Measurements from ENCODE around the gene CTNNBL1. TPM values are rescaled to one million over a fixed set of nuclear protein-coding genes. Genes with fewer than 3 reads are reported as not detected.

The CTNNBL1 gene
- total RNA-seq, 1 donor from 2014 or later = 30.4 TPM

DNA sequence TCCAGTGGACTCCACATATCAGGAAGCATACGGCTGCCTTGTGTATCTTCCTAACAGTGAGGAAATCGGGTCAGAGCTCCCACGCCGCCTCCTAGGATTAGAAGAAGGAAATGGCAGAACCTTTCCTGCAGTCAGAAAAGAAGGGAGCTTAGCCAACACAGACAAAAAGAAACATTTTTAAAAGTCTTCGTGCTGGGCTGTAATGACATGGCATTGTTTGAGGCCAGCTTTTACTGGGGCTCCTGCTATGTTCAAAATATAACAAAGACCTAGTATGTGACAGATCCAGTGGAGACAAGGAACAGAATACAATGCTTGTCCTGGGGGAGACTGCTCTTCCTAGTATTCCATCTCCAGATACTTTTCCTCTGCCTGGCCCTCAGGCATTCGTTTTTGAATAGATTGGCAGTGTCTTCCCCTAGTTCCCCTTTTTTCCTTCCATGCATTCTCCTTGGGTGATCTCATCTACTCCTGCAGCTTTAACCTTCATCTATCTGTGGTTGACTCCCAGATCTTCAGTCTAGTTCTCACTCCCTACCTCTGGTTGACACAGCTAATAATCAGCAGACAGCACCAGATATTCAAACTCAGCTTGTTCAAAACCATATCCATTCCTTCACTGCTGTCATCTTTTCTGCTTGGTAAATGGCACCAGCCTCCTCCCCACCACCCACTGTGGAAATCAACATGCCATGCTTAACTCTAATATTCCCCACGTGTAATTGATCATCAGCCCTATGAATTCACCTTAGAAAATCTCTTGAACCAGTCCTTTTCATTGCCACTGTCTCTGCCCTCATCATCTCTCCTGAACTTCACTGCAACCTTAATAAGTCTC lies 114.6 kb downstream of the CTNNBL1 start:
- no peak for DNase-seq (ENCODE audit: low read depth)

DNA sequence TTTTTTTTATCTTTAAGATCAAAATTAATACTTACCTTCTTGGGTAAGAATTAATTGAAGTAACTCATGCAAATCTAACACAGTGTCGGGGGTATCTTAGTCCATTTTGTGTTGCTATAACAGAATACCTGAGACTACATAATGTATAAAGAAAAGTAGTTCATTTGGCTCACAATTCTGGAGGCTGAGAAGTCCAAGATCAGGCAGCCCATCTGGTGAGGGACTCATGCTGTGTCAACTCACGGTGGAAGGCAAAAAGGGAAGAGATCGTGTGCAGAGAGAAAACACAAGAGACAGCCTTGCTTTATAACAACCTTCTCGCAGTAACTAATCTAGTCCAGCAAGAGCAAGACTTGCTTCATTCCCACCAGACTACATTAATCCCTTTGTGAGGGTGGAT lies 116.2 kb downstream of the CTNNBL1 start:
- DNase-seq (ENCODE audit: low read depth) = no peak

DNA sequence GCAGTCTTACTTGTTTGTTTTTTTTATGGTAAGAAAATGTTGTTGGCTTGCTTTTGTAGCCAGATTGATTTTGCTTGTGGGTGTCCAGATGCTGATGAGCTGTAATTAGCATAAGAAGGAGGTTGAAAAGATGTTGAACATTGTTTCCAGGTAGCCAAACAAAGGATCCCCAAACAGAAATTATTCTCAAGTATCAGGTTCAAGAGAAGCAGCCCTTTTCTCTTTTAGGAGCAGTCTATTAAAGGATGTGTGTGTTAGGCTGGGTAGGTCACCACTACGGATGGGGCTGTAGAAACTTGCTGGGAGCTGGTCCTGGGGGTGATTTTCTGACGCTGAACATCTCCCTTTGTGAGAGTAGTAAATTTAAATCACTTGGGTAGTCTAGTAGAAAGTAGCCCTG lies 122.2 kb downstream of the CTNNBL1 start:
- DNase-seq (ENCODE audit: low read depth) = no peak

DNA sequence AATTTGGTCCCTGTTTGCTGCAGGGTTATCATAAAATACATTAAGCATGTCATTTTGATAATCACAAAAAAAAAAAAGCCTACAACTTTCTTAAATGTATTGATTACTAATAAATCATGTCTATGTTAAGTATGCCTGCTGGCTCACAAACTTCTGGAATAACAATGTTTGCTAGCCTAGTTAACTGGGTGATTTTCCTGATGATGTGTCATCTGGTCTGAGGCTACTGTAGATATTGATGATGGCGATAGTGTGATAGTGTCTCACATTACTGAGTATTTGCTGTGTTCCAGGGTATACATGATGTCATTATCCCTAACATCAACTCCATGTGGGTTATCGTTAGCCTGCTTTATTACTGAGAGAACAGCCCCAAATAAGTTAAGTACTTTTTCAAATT lies 122.9 kb downstream of the CTNNBL1 start:
- DNase-seq (ENCODE audit: low read depth) = no peak

DNA sequence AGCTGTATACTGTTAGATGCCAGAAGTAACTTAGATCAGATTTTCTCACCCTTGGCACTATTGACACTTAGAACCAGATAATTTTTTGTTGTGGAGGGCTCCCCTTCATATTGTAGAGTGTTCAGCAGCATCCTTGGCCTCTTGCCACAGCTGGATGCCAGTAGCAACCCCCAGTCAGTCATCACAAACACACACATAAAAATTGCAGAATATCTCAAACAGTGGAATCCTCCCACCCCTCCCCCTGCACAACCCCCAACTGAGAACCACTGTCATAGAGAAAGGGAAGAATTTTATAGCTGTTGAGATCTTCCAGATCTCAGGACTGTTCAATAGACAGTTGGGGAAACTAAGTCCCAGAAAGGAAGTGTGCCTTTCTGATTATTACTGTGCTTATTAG lies 127.9 kb downstream of the CTNNBL1 start:
- DNase-seq (ENCODE audit: low read depth) = peak; percentile 51

DNA sequence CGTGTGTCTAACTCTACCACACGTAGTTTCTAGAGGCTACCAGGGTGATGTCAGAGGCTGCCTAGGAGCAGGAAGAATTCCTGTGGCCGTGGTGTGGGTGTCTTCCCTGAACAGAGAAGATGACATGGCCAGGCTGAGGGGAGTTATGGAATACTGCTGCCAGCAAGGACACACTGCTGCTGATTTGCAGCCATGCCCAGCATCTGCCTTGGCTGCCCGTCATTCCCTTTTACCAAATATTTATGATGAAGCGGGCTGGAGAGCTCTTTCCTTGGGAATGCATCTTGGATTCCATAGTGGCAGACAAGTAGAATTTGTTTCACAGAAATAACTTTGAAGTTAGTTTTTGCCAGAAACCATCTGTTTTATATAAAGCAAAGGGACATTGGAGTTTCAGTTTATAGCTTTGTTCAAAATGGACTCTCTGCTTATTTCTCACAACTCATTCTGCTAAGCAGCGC lies 128.3 kb downstream of the CTNNBL1 start:
- peak; percentile 93 for DNase-seq (ENCODE audit: low read depth)

DNA sequence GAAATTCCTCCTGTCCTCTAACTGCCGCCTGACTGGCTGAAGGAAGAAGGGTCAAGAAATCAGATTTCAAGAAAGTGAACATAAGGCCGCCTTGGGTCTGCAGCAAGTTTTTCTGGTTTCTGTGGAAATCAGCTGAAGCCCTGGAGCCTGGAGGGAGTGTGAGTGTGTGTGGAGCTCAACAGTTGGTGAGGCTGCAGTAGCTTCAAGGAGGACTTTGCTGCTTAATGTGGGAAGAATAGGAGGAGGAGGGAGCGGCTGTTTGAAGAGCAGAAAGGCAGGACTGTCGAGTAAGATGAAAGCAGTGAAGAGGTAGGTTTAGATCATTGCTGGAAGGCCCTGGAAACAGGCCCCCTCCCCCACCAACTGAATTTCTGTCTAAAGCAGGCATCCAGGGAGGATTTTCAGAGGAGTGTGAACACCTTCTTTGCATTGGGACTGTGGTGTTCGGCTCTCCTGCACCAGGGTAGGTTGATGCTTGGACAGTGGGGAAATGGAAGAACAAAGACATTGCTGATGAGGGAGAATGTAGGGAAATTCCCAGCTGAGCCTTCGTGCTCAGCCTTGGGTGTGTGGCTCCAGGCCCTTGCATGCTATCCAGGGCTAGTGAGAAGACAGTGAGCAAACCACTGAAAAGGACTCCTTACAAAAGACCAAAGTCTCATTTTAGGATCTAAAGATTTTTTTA lies 129.6 kb downstream of the CTNNBL1 start:
- peak; percentile 10 for DNase-seq (ENCODE audit: low read depth)

DNA sequence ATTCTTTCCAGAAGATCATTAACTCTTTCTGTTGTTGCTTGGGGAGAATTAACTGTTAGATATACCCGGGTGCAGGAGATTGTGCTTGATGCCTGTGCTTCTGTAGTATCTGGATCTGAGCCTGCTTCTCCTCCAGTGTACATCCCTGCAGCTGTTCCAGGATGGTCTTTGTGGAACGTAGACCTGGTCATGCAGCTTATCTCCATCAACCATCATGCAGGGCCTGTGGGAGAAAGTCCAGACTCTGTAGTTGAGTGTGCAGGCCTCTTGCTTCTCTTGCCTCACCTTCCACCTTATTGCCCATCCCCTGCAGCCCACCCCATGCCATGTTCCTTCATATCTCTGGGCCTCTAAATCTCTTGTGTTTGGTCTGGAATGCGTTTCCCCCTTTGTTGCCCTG lies 133.8 kb downstream of the CTNNBL1 start:
- no peak for DNase-seq (ENCODE audit: low read depth)

DNA sequence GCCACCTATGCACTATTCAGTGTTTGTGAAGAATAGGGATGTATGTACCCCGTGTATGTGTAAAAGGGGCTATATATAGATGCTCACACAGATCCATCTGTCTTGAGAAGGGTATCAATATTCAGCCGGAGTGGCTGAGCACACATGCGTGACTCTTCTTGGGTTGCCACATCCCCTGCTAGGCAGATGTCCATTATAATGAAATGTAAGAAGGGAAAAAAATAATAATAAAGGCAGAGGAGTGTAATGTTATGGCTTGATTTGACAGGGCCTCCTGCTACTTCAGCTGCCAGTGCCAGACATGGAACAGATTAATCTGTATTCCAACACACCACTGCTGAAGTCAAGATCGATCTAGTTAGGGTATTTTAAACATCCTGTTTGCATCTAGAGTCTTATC lies 134.9 kb downstream of the CTNNBL1 start:
- DNase-seq (ENCODE audit: low read depth) = peak; percentile 6

DNA sequence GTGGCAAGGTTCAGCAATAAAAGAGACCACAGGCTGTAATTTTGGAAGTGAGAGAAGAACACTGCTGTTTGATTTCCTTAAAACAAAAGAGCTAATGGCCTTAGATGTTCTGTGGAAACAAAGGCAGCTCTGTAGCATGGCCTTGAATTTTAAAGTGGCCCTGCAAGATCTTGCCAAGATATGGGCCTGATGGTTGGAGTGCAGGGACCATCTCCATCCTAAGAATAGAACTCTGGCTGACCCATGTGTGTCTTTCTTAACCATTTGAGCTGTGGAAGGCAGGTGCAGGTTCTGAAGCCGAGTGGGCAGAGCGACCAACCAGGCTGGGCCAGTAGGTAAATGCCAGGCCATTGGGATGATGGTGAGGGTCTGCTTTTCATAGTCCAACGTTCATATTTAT lies 135.3 kb downstream of the CTNNBL1 start:
- no peak for DNase-seq (ENCODE audit: low read depth)

DNA sequence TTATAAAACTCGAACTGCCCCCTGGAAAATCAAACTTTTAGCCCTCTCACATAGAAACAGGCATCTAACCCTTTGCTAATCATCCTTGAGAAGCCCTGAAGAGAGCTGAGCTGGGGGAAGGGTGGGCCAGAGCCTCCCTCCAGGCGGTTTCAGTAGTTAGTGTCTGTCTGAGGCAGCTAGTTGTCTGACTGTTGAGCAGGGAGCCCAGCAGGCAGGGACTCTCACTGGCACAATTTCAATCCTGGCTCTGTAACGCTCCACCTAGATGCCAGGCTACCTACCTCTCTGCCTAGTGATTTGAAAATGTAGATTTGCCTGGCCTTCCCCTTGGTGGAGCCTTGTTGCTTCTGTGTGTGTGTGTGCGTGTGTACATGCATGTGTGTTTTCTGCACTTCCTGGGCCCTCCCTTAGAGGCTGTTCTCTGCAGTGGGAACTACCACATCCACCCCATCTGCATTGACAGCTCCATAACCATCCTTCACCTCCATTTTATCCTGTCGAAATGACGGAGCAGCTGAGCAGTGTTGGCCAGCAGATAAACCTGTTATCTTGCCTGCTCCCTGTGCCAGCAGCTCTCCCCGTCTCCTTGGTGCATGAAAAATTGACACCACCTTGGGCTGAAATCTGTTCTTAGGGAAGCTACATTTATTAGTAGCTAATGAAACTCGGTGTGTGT lies 139.5 kb downstream of the CTNNBL1 start:
- no peak for DNase-seq (ENCODE audit: low read depth)

DNA sequence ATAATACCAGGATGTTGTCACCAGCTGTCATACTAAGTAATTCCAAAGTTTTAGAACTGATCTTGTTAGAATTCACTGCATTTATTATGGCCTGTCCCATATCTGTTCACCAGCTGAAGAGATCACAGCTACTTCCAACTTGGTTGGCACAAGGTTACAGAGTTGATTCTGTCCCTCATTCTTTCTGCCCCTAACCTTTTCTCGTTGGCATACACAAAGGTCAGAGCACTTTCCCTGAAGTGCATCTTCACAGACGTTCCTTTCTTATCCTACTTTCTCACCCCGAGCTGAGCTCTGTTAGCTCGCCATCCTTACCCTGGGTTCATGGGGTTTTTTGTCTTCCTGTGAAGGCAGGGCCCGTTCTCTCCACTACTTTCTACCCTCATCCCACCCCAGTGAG lies 143.1 kb downstream of the CTNNBL1 start:
- DNase-seq (ENCODE audit: low read depth) = no peak

DNA sequence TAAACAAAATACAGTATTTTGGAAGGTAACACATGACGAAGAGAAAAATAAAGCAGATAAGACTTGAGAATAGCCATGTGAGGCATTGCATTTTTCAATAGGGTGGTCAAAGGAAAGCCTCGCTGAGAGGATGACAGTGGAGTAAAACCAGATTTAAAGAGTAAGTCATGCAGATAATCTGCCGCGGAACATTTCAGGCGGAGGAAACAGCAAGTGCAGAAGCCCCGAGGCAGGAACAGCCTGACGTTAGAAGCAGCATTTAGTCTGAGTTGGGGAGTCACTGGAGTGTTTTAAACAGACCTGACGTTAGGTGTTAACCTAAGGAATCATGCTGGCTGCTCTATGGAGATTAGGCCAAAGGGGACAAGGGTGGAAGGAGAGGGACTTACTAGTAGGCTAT lies 144.1 kb downstream of the CTNNBL1 start:
- DNase-seq (ENCODE audit: low read depth) = no peak

DNA sequence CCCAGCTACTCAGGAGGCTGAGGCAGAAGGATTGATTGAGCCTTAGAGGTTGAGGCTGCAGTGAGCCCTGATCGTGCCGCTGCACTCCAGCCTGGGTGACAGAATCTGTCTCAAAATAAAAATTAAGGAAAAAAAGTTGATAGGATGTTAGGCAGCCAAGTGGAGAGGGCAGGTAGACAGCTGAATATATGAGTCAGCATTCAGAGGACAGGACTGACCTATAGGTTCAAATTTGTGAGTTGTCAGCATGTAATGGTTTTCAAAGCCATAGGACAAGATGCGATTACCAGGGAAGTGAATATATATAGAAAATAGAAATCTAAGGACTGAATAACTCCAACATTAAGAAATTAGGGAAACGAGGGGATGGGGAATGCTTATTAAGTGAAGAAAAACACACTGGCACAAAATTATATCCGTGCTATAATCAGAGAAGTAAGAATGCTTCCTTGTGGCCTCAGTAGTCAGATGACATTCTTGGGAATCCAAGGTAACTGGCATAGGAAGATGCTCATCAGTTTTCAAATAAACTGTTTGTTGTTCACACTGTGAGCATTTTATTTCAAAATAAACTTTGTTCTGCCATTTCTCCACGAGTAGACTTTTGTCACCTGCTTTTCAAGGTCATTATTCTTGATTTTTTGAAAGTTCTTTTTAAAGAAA lies 145.1 kb downstream of the CTNNBL1 start:
- DNase-seq (ENCODE audit: low read depth) = no peak

DNA sequence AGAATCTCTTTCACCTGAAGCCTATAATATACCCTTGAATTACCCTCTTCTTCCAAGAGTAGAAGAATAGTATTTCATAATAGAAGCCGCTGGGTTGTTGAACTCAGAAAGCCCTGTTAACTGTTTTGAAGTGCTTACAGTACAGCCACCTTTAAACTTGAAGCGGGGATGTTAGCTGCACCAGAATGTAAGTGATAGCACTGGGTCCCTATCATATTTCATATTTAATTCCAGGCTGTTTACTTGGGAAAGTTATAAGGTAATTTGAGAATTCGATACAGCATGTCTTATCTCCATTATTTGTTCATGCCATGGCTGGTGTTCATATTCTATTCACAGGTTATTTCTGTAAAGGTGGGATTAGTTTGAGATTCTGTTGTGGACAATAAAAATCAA lies 145.6 kb downstream of the CTNNBL1 start:
- no peak for DNase-seq (ENCODE audit: low read depth)

DNA sequence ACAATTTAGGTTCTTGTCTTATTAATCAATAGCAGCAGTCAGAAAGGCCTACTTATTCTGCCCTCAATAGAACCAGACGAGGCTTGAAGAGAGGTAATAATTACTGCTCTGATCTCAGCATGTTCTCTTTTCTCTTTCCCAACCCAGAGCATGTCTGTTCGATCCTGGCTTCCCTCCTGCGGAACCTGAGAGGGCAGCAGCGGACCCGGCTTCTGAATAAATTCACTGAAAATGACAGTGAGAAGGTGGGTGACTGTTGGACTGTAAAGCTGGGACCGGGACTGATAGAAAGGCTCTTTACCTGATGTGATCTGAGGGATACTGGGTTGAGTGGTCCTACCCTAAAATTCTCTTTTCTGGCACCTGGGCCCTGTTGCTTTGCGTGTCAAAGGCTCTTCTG lies 146.1 kb downstream of the CTNNBL1 start:
- DNase-seq (ENCODE audit: low read depth) = no peak

DNA sequence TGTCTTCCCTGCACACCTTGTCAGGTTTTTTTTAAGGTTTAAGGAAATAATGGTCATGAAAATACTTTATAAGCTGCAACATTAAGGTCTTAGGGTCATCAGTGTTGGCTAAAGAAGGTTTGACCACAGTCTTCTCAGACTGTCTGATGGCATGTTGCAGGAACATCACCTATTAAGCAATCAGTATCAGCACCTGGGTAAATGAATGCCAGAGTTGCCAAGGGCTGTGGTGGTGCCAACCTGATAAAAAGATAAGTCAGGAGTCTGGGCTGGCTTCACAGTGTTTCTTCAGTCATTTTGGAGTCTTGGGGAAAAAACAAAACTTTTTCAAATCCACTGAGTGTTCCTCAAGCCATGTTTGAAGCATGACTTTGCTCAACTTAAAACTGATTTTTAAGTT lies 147.6 kb downstream of the CTNNBL1 start:
- DNase-seq (ENCODE audit: low read depth) = no peak

DNA sequence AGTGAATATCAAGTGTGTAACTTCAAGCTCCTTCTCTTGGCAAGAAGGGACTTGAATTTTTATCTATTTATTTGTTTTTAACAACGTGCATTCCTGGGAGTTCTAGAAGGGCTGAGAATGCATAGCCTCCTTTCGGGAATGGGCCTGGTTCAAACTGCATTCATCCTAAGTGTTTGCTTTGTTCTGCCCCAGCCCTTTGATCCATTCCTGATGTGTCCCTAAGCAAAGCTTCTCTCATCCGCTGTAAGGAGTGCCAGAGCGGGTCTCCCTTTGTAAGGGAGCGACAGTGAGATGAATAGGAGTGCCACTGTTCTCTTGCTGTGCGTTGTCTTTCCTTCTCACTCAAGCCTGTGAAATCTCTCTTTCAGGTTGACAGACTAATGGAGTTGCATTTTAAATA lies 148.1 kb downstream of the CTNNBL1 start:
- no peak for DNase-seq (ENCODE audit: low read depth)

DNA sequence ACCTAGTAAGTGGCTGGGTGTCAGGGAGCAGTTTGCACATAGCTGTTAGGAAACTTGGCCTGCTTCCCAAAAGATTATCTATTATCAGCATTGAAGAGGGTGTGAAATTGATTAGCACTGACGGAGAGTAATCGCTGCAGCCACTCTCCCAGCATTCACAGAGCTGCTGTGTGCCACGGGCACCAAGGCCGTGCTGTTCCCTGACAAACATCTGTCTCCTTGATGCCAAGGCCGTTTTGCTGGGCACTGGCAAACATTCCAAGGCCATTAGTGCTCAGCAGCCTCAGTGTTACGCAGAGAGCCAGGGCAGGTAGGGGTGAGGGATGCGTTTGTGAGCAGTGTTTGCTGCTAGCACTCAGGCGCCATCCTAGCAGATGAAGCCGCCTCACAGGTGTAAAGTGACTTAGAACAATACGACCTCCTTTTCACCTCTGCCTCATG lies 151.4 kb downstream of the CTNNBL1 start:
- no peak for DNase-seq (ENCODE audit: low read depth)

DNA sequence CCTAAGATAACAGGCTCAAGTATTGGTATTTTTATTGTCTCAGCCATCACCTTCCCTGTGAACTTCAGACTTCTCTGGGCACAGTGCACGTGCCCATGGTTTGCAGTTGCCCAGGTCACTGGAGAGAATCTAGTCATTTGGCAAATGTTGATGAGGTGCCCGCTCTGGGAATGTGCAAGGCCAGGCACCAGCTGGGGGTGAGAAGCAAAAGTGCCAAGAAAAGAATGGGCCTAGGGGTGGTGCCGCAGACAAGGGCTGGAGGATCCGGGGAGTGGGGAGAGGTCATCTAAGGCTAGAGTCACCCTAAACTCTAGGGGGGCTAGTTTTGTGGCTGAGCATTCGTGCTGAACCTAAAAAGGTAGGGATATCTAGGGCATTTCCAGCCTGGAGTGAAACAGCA lies 152.0 kb downstream of the CTNNBL1 start:
- no peak for DNase-seq (ENCODE audit: low read depth)

DNA sequence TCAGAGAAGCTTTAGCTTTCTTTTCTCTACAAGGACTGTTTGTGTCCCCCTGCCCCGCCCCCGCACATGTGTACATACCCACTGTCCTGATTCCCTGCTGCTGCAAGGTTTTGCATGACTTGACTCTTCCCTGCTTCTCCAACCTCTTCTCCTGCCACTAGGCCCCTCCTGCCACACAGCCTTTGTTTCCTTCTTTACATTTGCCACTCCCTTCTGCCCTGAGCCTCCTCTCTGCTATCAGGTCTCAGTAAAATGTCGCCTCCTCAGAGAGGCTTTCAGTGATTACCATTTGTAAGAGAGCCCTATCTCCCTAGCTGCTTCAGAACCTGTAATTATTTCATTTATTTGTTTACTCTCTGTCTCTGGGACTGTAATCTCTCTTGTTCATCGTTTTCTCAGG lies 152.7 kb downstream of the CTNNBL1 start:
- DNase-seq (ENCODE audit: low read depth) = no peak

DNA sequence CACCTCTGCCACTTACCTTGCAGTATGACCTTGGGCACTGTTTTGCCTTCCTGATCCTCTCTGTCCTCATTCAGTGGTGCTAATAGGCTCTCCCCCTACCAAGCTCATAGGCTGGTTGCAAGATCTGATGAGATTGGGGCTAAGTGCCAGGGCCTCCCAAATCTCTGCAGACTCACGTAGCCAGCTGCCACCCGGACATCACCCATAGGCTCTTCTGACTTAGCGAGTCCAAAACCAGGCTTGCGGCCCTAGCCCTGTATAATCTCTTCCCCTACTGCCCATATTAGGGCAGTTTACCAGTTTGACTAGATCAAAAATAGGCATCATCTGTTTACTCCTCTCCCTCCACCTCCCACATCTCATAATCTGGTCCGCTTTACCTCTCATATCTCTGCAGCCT lies 154.9 kb downstream of the CTNNBL1 start:
- DNase-seq (ENCODE audit: low read depth) = no peak
